ENCODE measurements around the gene IGSF3.
"Not testable (repeated sequence)": the region's sequence is repeated elsewhere in the genome, so short reads cannot be mapped to it uniquely, and the experiment has no call there.

Gene IGSF3

GRCh38 chr1:116607463-116607862, 60.1 kb downstream of the IGSF3 start:
- peak overlapping the region; percentile 31; the same call in 1 of the 2 replicates for H3K27ac ChIP-seq

- H3K27ac ChIP-seq: 0 out of 2 replicates have a peak overlapping the region, but pooled peaks have one; percentile 11
Observed at GRCh38 chr1:116606067-116606466, 61.5 kb downstream of the IGSF3 start.

- no peak for TF ChIP-seq CTCF (conservative IDR thresholded peaks at IDR 0.05)
- no peak overlapping the region for H3K27ac ChIP-seq
Observed at GRCh38 chr1:116605315-116605714, 62.2 kb downstream of the IGSF3 start.

GRCh38 chr1:116604408-116604807, 63.1 kb downstream of the IGSF3 start:
- not testable (repeated sequence) for H3K27ac ChIP-seq

- not testable (repeated sequence) for H3K27ac ChIP-seq
Observed at GRCh38 chr1:116603646-116604045, 63.9 kb downstream of the IGSF3 start.

- H3K27ac ChIP-seq: not testable (repeated sequence)
Observed at GRCh38 chr1:116599369-116599768, 68.2 kb downstream of the IGSF3 start.

GRCh38 chr1:116598420-116599036, 69.0 kb downstream of the IGSF3 start:
- H3K27ac ChIP-seq: not testable (repeated sequence)

GRCh38 chr1:116597388-116597787, 70.1 kb downstream of the IGSF3 start:
- H3K27ac ChIP-seq: not testable (repeated sequence)

- H3K27ac ChIP-seq: not testable (repeated sequence)
Observed at GRCh38 chr1:116596742-116597307, 70.7 kb downstream of the IGSF3 start.

GRCh38 chr1:116595946-116596741, 71.4 kb downstream of the IGSF3 start:
- peak; percentile 63 for TF ChIP-seq CTCF (conservative IDR thresholded peaks at IDR 0.05)
- not testable (repeated sequence) for H3K27ac ChIP-seq

- peak; percentile 60 for TF ChIP-seq CTCF (conservative IDR thresholded peaks at IDR 0.05)
- H3K27ac ChIP-seq: not testable (repeated sequence)
Observed at GRCh38 chr1:116595065-116595840, 72.3 kb downstream of the IGSF3 start.

GRCh38 chr1:116593977-116594376, 73.6 kb downstream of the IGSF3 start:
- H3K27ac ChIP-seq: not testable (repeated sequence)

- not testable (repeated sequence) for H3K27ac ChIP-seq
Observed at GRCh38 chr1:116593401-116593800, 74.1 kb downstream of the IGSF3 start.

- not testable (repeated sequence) for H3K27ac ChIP-seq
Observed at GRCh38 chr1:116591951-116592605, 75.5 kb downstream of the IGSF3 start.

- H3K27ac ChIP-seq: not testable (repeated sequence)
Observed at GRCh38 chr1:116591006-116591950, 76.3 kb downstream of the IGSF3 start.
